ENCODE measurements around the gene HRC.
"Not testable (repeated sequence)": the region's sequence is repeated elsewhere in the genome, so short reads cannot be mapped to it uniquely, and the experiment has no call there.

Gene HRC

GRCh38 chr19:49136771-49137171 lies 18.4 kb downstream of the HRC start:
- no peak for DNase-seq (ENCODE audit: low read depth in 1 of 2, low spot score in 1 of 2)

- no peak for DNase-seq (ENCODE audit: low read depth in 1 of 2, low spot score in 1 of 2)
These were observed 19.5 kb downstream of the HRC start for GRCh38 chr19:49135686-49136085.

- DNase-seq (ENCODE audit: low read depth in 1 of 2, low spot score in 1 of 2), result peak in 1 of 2 donors; percentile 27
These were observed 21.4 kb downstream of the HRC start for GRCh38 chr19:49133621-49134454.

GRCh38 chr19:49132974-49133609 lies 22.1 kb downstream of the HRC start:
- DNase-seq (ENCODE audit: low read depth in 1 of 2, low spot score in 1 of 2), result no peak

GRCh38 chr19:49130325-49130724 lies 24.9 kb downstream of the HRC start:
- DNase-seq (ENCODE audit: low read depth in 1 of 2, low spot score in 1 of 2), result no peak

GRCh38 chr19:49129238-49129583 lies 26.0 kb downstream of the HRC start:
- DNase-seq (ENCODE audit: low read depth in 1 of 2, low spot score in 1 of 2), result no peak

GRCh38 chr19:49128545-49129237 lies 26.5 kb downstream of the HRC start:
- DNase-seq (ENCODE audit: low read depth in 1 of 2, low spot score in 1 of 2), result no peak

GRCh38 chr19:49127674-49128544 lies 27.3 kb downstream of the HRC start:
- DNase-seq (ENCODE audit: low read depth in 1 of 2, low spot score in 1 of 2), result peak; percentile 82 to 88

GRCh38 chr19:49127225-49127624 lies 28.0 kb downstream of the HRC start:
- DNase-seq (ENCODE audit: low read depth in 1 of 2, low spot score in 1 of 2), result not testable (repeated sequence)

- DNase-seq (ENCODE audit: low read depth in 1 of 2, low spot score in 1 of 2), result no peak
These were observed 28.6 kb downstream of the HRC start for GRCh38 chr19:49126575-49126974.

GRCh38 chr19:49125025-49125731 lies 30.0 kb downstream of the HRC start:
- no peak for DNase-seq (ENCODE audit: low read depth in 1 of 2, low spot score in 1 of 2)

- not testable (repeated sequence) for DNase-seq (ENCODE audit: low read depth in 1 of 2, low spot score in 1 of 2)
These were observed 31.9 kb downstream of the HRC start for GRCh38 chr19:49123285-49123684.

- not testable (repeated sequence) for DNase-seq (ENCODE audit: low read depth in 1 of 2, low spot score in 1 of 2)
These were observed 33.4 kb downstream of the HRC start for GRCh38 chr19:49121841-49122240.

GRCh38 chr19:49120868-49121267 lies 34.3 kb downstream of the HRC start:
- DNase-seq (ENCODE audit: low read depth in 1 of 2, low spot score in 1 of 2), result no peak

GRCh38 chr19:49120325-49120683 lies 34.9 kb downstream of the HRC start:
- DNase-seq (ENCODE audit: low read depth in 1 of 2, low spot score in 1 of 2), result no peak

- DNase-seq (ENCODE audit: low read depth in 1 of 2, low spot score in 1 of 2), result no peak
These were observed 35.5 kb downstream of the HRC start, which contains the start of gene PPFIA3 for GRCh38 chr19:49119411-49120324. Gene PPFIA3, plus strand, starts transcription at chr19:49119544. Its CDS starts 8,330 bp downstream, at chr19:49127874.

- DNase-seq (ENCODE audit: low read depth in 1 of 2, low spot score in 1 of 2), result peak; percentile 90 to 95
These were observed 36.4 kb downstream of the HRC start, which contains the start of gene C19orf73 for GRCh38 chr19:49118565-49119410. Gene C19orf73, minus strand, starts transcription at chr19:49119143. Its CDS starts 121 bp downstream, at chr19:49119022.
